DND-41 (cell line): ENCODE data around the gene ATXN2.

Experiments used
- ATAC-seq: fragments of 200-7000 bp; cut with Tn5 transposase; 3 replicates; pipeline ENCODE4 v1.9.1; 2021; ENCODE audit warnings: low read depth; ENCODE audit not compliant: insufficient read depth
- DNase-seq: peaks from one replicate; pipeline ENCODE4 v3.0.0-alpha.2; 2020
- H2AFZ ChIP-seq: 2 replicates; pipeline ENCODE4 v1.6.0; 2012; ENCODE audit warnings: low read depth, low read length
- H3K27ac ChIP-seq: 2 replicates; pipeline ENCODE4 v1.5.1; 2012; ENCODE audit warnings: low read length, inconsistent platforms
- H3K27me3 ChIP-seq: fragments of 200-600 bp; sonication (generic); 2 replicates; pipeline ENCODE4 v1.6.0; 2012; ENCODE audit warnings: low read length, mild to moderate bottlenecking, inconsistent platforms; ENCODE audit not compliant: insufficient read depth, poor library complexity
- H3K36me3 ChIP-seq: 2 replicates; pipeline ENCODE4 v1.5.1; 2012; ENCODE audit warnings: low read length, inconsistent platforms; ENCODE audit not compliant: insufficient read depth
- H3K4me1 ChIP-seq: 2 replicates; pipeline ENCODE4 v1.5.1; 2012; ENCODE audit warnings: mild to moderate bottlenecking, low read length; ENCODE audit not compliant: insufficient read depth
- H3K4me2 ChIP-seq: 2 replicates; pipeline ENCODE4 v1.6.0; 2012; ENCODE audit warnings: mild to moderate bottlenecking, moderate library complexity, low read length, inconsistent platforms; ENCODE audit not compliant: insufficient read depth
- H3K4me3 ChIP-seq, 2 experiments: fragments of 200-600 bp in 1 of 2; shearing (Covaris generic) in 1 of 2; 2 replicates each; pipeline ENCODE4 v1.5.1; 2012 to 2016; ENCODE audit warnings: inconsistent platforms in 2 of 2, low read length in 2 of 2, mild to moderate bottlenecking in 2 of 2, low read depth in 1 of 2, moderate library complexity in 1 of 2
- H3K79me2 ChIP-seq: 2 replicates; pipeline ENCODE4 v1.6.0; 2012; ENCODE audit warnings: low read length, inconsistent platforms; ENCODE audit not compliant: insufficient read depth
- H3K9ac ChIP-seq: 2 replicates; pipeline ENCODE4 v1.6.0; 2012; ENCODE audit warnings: low read depth, mild to moderate bottlenecking, inconsistent platforms, low read length, moderate library complexity
- H3K9me3 ChIP-seq: 2 replicates; pipeline ENCODE4 v1.5.1; 2012; ENCODE audit warnings: low read length, moderate library complexity, mild to moderate bottlenecking, inconsistent platforms; ENCODE audit not compliant: insufficient read depth, severe bottlenecking
- H4K20me1 ChIP-seq: 2 replicates; pipeline ENCODE4 v1.6.0; 2012; ENCODE audit warnings: low read length; ENCODE audit not compliant: insufficient read depth
- CTCF ChIP-seq: IDR thresholded peaks from 2 replicates; pipeline ENCODE4 v1.5.1; 2012; ENCODE audit warnings: borderline replicate concordance, low read length, moderate library complexity, mild to moderate bottlenecking; ENCODE audit not compliant: poor library complexity, severe bottlenecking; ENCODE audit errors: extremely low read depth
- EZH2 ChIP-seq: IDR thresholded peaks from 3 replicates; pipeline ENCODE4 v1.6.1; 2012; ENCODE audit warnings: borderline replicate concordance, low read depth, mild to moderate bottlenecking, moderate library complexity, low read length, inconsistent platforms; ENCODE audit not compliant: severe bottlenecking

ATXN2 gene

GRCh38 chr12:111448266-111448830 lies 150.8 kb downstream of the ATXN2 start:
- no peak for ATAC-seq
- no peak overlapping the region for H3K9ac ChIP-seq
- no peaks in the 10 kb centered on the region for H3K4me1 ChIP-seq
- no peaks in the 10 kb centered on the region for H3K9me3 ChIP-seq
- H3K79me2 ChIP-seq = peaks cover 19% of the 10 kb centered on the region
- H3K4me3 ChIP-seq = no peak overlapping the region
- TF ChIP-seq CTCF (no peak), EZH2 (no peak)
- no peaks in the 10 kb centered on the region for H3K27me3 ChIP-seq
- no peak overlapping the region for H3K4me2 ChIP-seq
- H2AFZ ChIP-seq = no peak overlapping the region
- DNase-seq = peak; percentile 2
- H3K27ac ChIP-seq = no peak overlapping the region
- H4K20me1 ChIP-seq = peaks cover 56% of the 10 kb centered on the region
- H3K36me3 ChIP-seq = peaks cover 92% of the 10 kb centered on the region

- H3K4me3 ChIP-seq = no peak overlapping the region
Measured at GRCh38 chr12:111447571-111448265, 151.4 kb downstream of the ATXN2 start.

GRCh38 chr12:111446631-111447570 lies 152.2 kb downstream of the ATXN2 start:
- H3K9ac ChIP-seq = no peak overlapping the region
- no peak overlapping the region for H3K4me2 ChIP-seq
- peaks cover 66% of the 10 kb centered on the region for H4K20me1 ChIP-seq
- H3K36me3 ChIP-seq = peaks cover 95% of the 10 kb centered on the region
- no peaks in the 10 kb centered on the region for H3K4me1 ChIP-seq
- peak; percentile 3 for DNase-seq
- H3K9me3 ChIP-seq = no peaks in the 10 kb centered on the region
- H3K4me3 ChIP-seq = no peak overlapping the region
- no peaks in the 10 kb centered on the region for H3K27me3 ChIP-seq
- peaks cover 30% of the 10 kb centered on the region for H3K79me2 ChIP-seq
- no peak overlapping the region for H2AFZ ChIP-seq
- no peak overlapping the region for H3K27ac ChIP-seq
- no peak for TF ChIP-seq CTCF
- no peak for ATAC-seq

More at GRCh38 chr12:111447571-111448265, 151.4 kb downstream of the ATXN2 start:
- Histone ChIP-seq H3K27ac (no peak overlapping the region), H2AFZ (no peak overlapping the region), H3K27me3 (no peaks in the 10 kb centered on the region), H4K20me1 (peaks cover 59% of the 10 kb centered on the region), H3K4me1 (no peaks in the 10 kb centered on the region), H3K9ac (no peak overlapping the region), H3K9me3 (no peaks in the 10 kb centered on the region), H3K36me3 (peaks cover 94% of the 10 kb centered on the region), H3K79me2 (peaks cover 25% of the 10 kb centered on the region), H3K4me2 (no peak overlapping the region)
- TF ChIP-seq CTCF (no peak), EZH2 (no peak)
- ATAC-seq (no peak), DNase-seq (peak; percentile 2)
